ENCODE results near the gene SLC6A19.

GRCh38 chr5:1251678-1252580 lies 50.5 kb downstream of the SLC6A19 start:
- TF ChIP-seq POLR2A (IDR thresholded peaks at IDR 0.05) = no peak
- TF ChIP-seq CTCF (IDR thresholded peaks at IDR 0.05) = no peak
- no peak for TF ChIP-seq POLR2AphosphoS5 (IDR thresholded peaks at IDR 0.05)

All from prostate gland (tissue), 2 donors.